ENCODE results near the gene AP5B1. TPM values are rescaled to one million over a fixed set of nuclear protein-coding genes. Genes with fewer than 3 reads are reported as not detected.
"Not testable (repeated sequence)": the region's sequence is repeated elsewhere in the genome, so short reads cannot be mapped to it uniquely, and the experiment has no call there.

Gene AP5B1
- total and polyA plus RNA-seq, 4 donors, result 8.6 to 35.5 (median 24.0) TPM

DNA sequence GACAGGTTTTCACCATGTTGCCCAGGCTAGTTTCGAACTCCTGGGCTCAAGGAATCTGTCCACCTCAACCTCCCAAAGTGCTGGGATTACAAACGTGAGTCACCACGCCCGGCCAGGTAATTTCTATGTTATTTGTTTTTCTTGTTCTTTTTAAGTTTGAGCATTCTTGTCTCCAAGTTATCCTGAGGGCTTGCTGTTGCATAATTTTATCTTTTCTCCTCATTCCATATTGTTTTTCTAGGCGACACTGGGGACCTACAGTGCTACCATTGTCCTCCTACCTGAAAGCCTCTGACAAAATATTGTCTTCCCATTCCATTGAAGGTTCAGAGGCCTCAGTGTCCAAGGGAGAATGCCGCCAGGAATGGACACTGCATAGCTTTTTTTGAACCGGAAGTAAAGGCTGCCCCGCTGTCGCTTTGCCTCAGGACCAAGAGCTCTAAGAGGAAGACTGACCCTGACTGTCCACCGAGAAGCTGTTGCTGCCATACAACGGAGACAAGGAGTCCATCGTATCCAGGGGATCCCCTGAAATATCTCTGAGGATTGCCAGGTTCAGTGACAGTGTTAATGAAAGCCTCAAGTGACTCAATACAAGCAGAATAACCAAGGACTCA is 9.7 kb downstream of the AP5B1 start:
- Histone ChIP-seq H3K27me3 (ENCODE audit: control insufficient read depth in 3 of 3, insufficient read depth in 3 of 3, low read length in 2 of 3) (no peaks in the 10 kb centered on the region), H3K27ac (ENCODE audit: low read depth in 1 of 2, low read length in 1 of 2) (no peak overlapping the region), H3K9ac (ENCODE audit: insufficient read depth in 1 of 2, low read length in 2 of 2) (no peak overlapping the region), H3K4me3 (no peak overlapping the region), H3K9me3 (ENCODE audit: control insufficient read depth in 4 of 4, insufficient read depth in 3 of 4, low read length in 3 of 4) (no peaks in the 10 kb centered on the region), H3K4me1 (ENCODE audit: control insufficient read depth in 5 of 5, insufficient read depth in 5 of 5, low read length in 5 of 5) (peaks cover 0 to 2% (median 0%) of the 10 kb centered on the region in 5 donors), H3K36me3 (ENCODE audit: control insufficient read depth in 4 of 4, insufficient read depth in 4 of 4, low read length in 4 of 4) (no peaks in the 10 kb centered on the region)
- DNase-seq (no peak), ATAC-seq (ENCODE audit: insufficient read depth, low FRiP score) (no peak)
- WGBS, 2 donors, result 83 to 91% methylated on average over 12 of the region's 12 CpGs
- no peak for TF ChIP-seq CTCF (IDR thresholded peaks at IDR 0.05; ENCODE audit: control extremely low read depth, extremely low read depth)

DNA sequence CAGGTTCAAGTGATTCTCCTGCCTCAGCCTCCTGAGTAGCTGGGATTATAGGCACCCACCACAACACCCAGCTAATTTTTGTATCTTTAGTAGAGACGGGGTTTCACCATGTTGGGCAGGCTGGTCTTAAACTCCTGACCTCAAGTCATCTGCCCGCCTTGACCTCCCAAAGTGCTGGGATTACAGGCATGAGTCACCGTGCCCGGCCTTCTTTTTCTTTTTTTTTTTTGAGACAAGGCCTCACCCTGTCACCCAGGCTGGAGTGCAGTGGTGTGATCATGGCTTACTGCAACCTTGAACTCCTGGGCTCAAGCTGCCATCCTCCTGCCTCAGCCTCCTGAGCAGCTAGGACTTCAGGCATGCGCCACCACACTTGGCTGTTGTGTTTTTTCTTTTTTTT is 13.0 kb downstream of the AP5B1 start:
- H3K4me1 ChIP-seq (ENCODE audit: control insufficient read depth in 5 of 5, insufficient read depth in 5 of 5, low read length in 5 of 5); H3K36me3 ChIP-seq (ENCODE audit: control insufficient read depth in 4 of 4, insufficient read depth in 4 of 4, low read length in 4 of 4); H3K27me3 ChIP-seq (ENCODE audit: control insufficient read depth in 3 of 3, insufficient read depth in 3 of 3, low read length in 2 of 3); DNase-seq; H3K9me3 ChIP-seq (ENCODE audit: control insufficient read depth in 4 of 4, insufficient read depth in 3 of 4, low read length in 3 of 4); H3K4me3 ChIP-seq; H3K9ac ChIP-seq (ENCODE audit: insufficient read depth in 1 of 2, low read length in 2 of 2); H3K27ac ChIP-seq (ENCODE audit: low read depth in 1 of 2, low read length in 1 of 2); ATAC-seq (ENCODE audit: insufficient read depth, low FRiP score): not testable (repeated sequence)
- WGBS, 2 donors, result 83 to 88% methylated on average over 5 of the region's 5 CpGs

- TF ChIP-seq CTCF (IDR thresholded peaks at IDR 0.05; ENCODE audit: control extremely low read depth, extremely low read depth), result no peak
- peak in 1 of 3 donors; percentile 19 for DNase-seq
- WGBS, 2 donors, result 65% methylated on average over 10 of the region's 10 CpGs
- Histone ChIP-seq H3K9ac (ENCODE audit: insufficient read depth in 1 of 2, low read length in 2 of 2) (no peak overlapping the region), H3K9me3 (ENCODE audit: control insufficient read depth in 4 of 4, insufficient read depth in 3 of 4, low read length in 3 of 4) (no peaks in the 10 kb centered on the region), H3K36me3 (ENCODE audit: control insufficient read depth in 4 of 4, insufficient read depth in 4 of 4, low read length in 4 of 4) (no peaks in the 10 kb centered on the region), H3K4me1 (ENCODE audit: control insufficient read depth in 5 of 5, insufficient read depth in 5 of 5, low read length in 5 of 5) (no peaks in the 10 kb centered on the region), H3K27ac (ENCODE audit: low read depth in 1 of 2, low read length in 1 of 2) (no peak overlapping the region), H3K4me3 (no peak overlapping the region), H3K27me3 (ENCODE audit: control insufficient read depth in 3 of 3, insufficient read depth in 3 of 3, low read length in 2 of 3) (peaks cover 0 to 2% (median 0%) of the 10 kb centered on the region in 3 donors)
- no peak for ATAC-seq (ENCODE audit: insufficient read depth, low FRiP score)
Measured at GRCh38 chr11:65767406-65767805, 13.4 kb downstream of the AP5B1 start.

DNA sequence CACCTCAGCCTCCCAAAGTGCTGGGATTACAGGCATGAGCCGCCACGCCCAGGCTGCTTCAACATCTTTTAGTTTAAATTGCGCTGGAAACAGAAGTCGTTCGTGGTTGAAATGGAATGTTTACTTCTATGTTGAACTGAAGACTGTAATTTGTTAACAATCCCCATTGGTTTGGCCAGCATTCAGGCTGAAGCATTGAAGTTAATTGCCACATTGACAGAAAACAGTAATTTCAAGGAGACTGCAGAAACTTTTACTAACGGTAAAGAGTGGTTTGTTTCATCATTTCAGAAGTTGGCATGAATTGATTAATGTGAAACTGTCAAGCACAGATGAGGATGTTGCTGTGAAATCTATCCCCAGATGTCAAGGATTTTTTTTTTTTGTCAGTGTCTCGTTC is 14.2 kb downstream of the AP5B1 start:
- Histone ChIP-seq H3K4me3 (no peak overlapping the region), H3K9ac (ENCODE audit: insufficient read depth in 1 of 2, low read length in 2 of 2) (no peak overlapping the region), H3K4me1 (ENCODE audit: control insufficient read depth in 5 of 5, insufficient read depth in 5 of 5, low read length in 5 of 5) (no peaks in the 10 kb centered on the region), H3K9me3 (ENCODE audit: control insufficient read depth in 4 of 4, insufficient read depth in 3 of 4, low read length in 3 of 4) (no peaks in the 10 kb centered on the region), H3K27me3 (ENCODE audit: control insufficient read depth in 3 of 3, insufficient read depth in 3 of 3, low read length in 2 of 3) (peaks cover 0 to 2% (median 0%) of the 10 kb centered on the region in 3 donors), H3K27ac (ENCODE audit: low read depth in 1 of 2, low read length in 1 of 2) (no peak overlapping the region), H3K36me3 (ENCODE audit: control insufficient read depth in 4 of 4, insufficient read depth in 4 of 4, low read length in 4 of 4) (no peaks in the 10 kb centered on the region)
- no peak for TF ChIP-seq CTCF (IDR thresholded peaks at IDR 0.05; ENCODE audit: control extremely low read depth, extremely low read depth)
- DNase-seq (peak in 1 of 3 donors; percentile 11), ATAC-seq (ENCODE audit: insufficient read depth, low FRiP score) (no peak)
- 15 to 35% methylated on average over 7 of the region's 7 CpGs for WGBS, 2 donors
